LNCaP clone FGC (cell line): ENCODE data around the gene TTC33.

ENCODE experiments used
- DNase-seq: peaks from one replicate; pipeline ENCODE4 v3.0.0-alpha.2; 2011; ENCODE audit warnings: low read depth
- H3K4me3 ChIP-seq: 2 replicates; pipeline ENCODE4 v1.5.1; 2011; ENCODE audit warnings: mild to moderate bottlenecking, low read depth, low read length, control low read depth
- CTCF ChIP-seq: IDR thresholded peaks from 2 replicates; pipeline ENCODE4 v1.5.1; 2012; ENCODE audit warnings: mild to moderate bottlenecking; ENCODE audit not compliant: control insufficient read depth, insufficient read depth; ENCODE audit errors: extremely low read depth

TTC33 gene

GRCh38 chr5:40674661-40675235, 81.0 kb downstream of the TTC33 start:
- no peak overlapping the region for H3K4me3 ChIP-seq
- TF ChIP-seq CTCF, result no peak
- no peak for DNase-seq

GRCh38 chr5:40672425-40672824, 83.3 kb downstream of the TTC33 start:
- no peak for DNase-seq
- H3K4me3 ChIP-seq, result no peak overlapping the region
- TF ChIP-seq CTCF, result no peak

GRCh38 chr5:40669606-40670390, 86.0 kb downstream of the TTC33 start:
- DNase-seq, result peak; percentile 70
- peak; percentile 36 for TF ChIP-seq CTCF
- H3K4me3 ChIP-seq, result no peak overlapping the region

- no peak for TF ChIP-seq CTCF
- no peak overlapping the region for H3K4me3 ChIP-seq
- DNase-seq, result no peak
These were observed 88.5 kb downstream of the TTC33 start for GRCh38 chr5:40667161-40667663.

GRCh38 chr5:40666657-40667056, 89.1 kb downstream of the TTC33 start:
- no peak for TF ChIP-seq CTCF
- DNase-seq, result no peak

GRCh38 chr5:40665635-40666298, 90.0 kb downstream of the TTC33 start:
- no peak for TF ChIP-seq CTCF
- no peak overlapping the region for H3K4me3 ChIP-seq
- no peak for DNase-seq

More at GRCh38 chr5:40666657-40667056, 89.1 kb downstream of the TTC33 start:
- H3K4me3 ChIP-seq, result no peak overlapping the region
